Measurements from ENCODE around the gene STXBP5.

Gene STXBP5

DNA sequence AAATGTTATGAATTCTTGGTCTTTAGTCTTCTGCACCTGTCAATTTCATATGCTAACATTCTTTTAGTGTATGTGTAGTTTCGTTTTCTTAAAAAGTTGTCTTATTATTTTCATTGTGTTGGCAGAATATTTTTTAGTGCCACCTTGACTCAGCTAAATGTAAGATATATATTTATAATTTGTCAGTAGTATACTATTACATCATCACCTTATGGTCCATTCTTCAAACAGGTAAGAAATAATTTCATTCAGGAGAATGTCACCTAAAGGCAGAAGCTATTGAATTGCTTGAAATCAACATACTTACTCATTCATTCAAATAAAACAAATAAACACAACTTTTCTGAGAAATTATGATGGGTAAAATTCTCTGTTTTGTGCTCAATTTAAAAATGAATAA lies 3.5 kb upstream of the STXBP5 start:
- peaks cover 30% of the 10 kb centered on the region for H3K4me1 Mint-ChIP-seq
- no peak overlapping the region for H3K4me3 Mint-ChIP-seq

DNA sequence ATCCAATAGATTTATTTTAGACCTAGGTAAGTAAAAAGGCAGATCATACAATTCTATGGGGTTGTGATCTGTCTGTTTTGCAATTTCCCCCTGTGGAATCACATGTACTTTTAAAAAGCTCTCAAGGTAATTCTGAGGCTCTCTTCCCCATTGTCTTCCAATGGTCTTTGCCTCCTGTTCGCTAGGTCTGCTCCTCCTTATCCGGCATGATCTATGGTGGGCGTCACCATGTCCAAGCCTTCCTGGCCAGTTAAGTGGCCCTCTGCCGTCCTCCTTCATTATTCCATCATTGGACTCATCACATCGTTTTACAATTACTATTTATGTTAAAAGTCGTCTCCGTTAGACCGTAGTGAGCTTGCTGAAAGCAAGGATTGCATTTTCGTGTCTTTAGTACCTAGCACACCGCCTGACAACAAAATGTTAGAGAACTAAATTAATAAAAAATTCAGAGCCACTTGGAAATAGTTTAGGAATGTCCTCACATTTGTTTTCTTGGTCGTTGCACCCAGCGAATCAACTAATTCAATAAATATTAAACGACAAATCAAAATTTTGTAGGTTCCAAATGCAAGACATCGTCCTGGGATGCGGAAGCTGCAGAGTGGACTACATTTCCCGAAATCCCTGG lies 2.2 kb upstream of the STXBP5 start:
- H3K9me3 Mint-ChIP-seq = no peaks in the 10 kb centered on the region
- peak overlapping the region; percentile 97 for H3K27ac Mint-ChIP-seq
- no peaks in the 10 kb centered on the region for H3K36me3 Mint-ChIP-seq
- peak overlapping the region; percentile 97 for H3K4me3 Mint-ChIP-seq
- peaks cover 36% of the 10 kb centered on the region for H3K4me1 Mint-ChIP-seq
- no peaks in the 10 kb centered on the region for H3K27me3 Mint-ChIP-seq

More for the DNA sequence above, 3.5 kb upstream of the STXBP5 start:
- no peaks in the 10 kb centered on the region for H3K27me3 Mint-ChIP-seq
- no peaks in the 10 kb centered on the region for H3K36me3 Mint-ChIP-seq
- H3K9me3 Mint-ChIP-seq = no peaks in the 10 kb centered on the region
- H3K27ac Mint-ChIP-seq = no peak overlapping the region

DNA sequence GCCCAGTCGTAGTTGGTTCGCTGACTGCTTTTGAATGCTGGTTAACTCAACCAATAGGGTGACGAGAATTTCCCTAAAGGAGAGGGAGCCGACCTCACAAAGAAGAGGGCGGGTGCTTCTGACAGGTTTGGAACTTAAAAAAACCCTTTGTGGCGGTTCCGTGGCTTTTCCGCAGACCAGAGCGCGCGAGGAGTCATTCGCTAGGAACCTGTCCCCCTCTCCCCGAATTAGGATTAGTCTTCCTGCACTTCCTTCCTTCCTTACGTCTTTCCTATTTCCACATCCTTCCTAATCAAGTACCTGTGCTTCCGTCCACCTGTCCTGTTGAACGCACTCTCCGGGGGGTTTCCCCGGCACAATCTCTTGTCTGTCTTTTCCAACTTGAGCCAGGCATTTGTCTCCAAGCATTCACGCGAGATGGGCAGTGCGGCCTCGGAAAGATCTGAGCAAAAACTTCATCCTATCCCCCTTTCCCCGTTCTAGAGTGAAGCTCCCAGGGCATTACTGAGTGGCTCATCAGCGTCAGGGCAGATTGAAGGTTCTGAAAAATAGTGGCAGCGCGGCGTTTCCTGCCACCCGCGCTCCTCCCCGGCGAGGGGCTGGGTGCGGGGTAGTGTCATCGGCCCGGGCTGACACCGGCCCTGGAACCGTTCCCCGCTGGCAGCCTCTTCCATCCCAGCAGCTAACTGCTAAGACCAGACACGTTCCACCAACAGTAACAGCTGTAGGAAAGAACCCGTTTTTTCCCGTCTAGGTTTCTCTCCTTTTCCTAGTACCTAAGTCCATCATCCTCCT lies 1.5 kb upstream of the STXBP5 start:
- no peaks in the 10 kb centered on the region for H3K27me3 Mint-ChIP-seq
- peaks cover 43% of the 10 kb centered on the region for H3K4me1 Mint-ChIP-seq
- peak overlapping the region; percentile 97 for H3K4me3 Mint-ChIP-seq
- no peaks in the 10 kb centered on the region for H3K36me3 Mint-ChIP-seq
- H3K9me3 Mint-ChIP-seq = no peaks in the 10 kb centered on the region
- H3K27ac Mint-ChIP-seq = peak overlapping the region; percentile 97

DNA sequence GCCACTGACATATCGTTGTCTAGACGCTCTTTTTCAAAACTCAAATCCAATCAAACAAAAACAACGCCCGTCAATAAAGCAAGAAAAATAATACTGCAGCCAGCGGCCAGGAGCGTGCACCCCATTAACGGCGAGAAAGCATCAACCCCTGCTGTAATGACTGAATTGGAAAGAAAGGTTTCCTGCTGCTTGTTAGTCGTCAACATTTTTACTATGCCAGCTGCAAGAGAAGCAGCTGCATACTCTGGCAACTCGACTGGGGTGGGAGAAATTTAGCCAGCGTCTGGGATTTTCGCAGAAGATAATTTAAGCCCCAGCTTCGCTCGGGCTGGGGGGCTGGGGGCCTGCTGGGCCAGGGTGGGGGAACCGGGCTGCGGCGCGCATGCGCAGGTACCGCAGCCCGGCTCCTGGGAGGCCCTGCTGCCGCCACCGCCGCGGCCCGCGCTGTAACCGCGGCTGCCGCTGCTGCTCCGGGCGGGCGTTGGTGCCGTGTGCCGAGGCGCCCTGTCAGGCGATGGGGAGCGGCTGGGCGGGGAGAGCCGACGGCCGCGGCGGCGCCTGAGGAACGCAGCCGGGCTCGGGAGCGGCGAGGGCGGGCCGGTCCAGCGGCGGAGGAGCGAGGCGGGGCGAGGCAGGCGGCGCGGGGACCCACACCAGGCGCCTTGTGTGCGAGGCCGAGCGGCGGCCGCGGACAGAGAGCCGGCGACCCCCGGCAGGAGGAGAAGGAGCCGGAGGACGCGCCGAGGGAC lies 732 bp upstream of the STXBP5 start:
- Mint-ChIP-seq H3K36me3 (no peaks in the 10 kb centered on the region), H3K4me1 (peaks cover 51% of the 10 kb centered on the region), H3K9me3 (no peaks in the 10 kb centered on the region), H3K27ac (peak overlapping the region; percentile 97), H3K27me3 (no peaks in the 10 kb centered on the region), H3K4me3 (peak overlapping the region; percentile 97)

DNA sequence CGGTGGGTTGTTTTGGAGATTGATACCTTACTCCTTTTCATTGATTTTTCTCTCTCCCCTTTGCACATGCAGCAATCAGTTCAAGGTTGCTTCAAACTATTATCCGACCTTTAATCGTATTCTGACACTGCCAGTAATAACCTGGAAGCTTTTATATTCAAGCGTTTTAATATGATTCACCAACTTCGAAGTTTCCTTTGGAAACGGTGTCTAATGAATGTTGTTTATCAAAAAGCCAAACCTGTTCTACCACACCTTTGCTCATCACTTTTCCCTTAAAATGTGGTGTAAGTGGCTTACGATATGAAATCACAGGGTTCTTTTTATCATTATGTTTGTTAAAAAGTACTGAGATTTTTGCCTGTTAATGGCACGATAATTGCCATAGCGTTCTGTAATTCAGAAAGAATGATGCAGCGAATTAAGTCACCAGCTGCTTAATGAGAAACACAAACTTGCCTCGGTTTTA lies 660 bp downstream of the STXBP5 start:
- Mint-ChIP-seq H3K4me3 (peak overlapping the region; percentile 91), H3K4me1 (peaks cover 64% of the 10 kb centered on the region), H3K36me3 (peaks cover under 1% of the 10 kb centered on the region), H3K27ac (peak overlapping the region; percentile 95), H3K9me3 (no peaks in the 10 kb centered on the region), H3K27me3 (no peaks in the 10 kb centered on the region)

DNA sequence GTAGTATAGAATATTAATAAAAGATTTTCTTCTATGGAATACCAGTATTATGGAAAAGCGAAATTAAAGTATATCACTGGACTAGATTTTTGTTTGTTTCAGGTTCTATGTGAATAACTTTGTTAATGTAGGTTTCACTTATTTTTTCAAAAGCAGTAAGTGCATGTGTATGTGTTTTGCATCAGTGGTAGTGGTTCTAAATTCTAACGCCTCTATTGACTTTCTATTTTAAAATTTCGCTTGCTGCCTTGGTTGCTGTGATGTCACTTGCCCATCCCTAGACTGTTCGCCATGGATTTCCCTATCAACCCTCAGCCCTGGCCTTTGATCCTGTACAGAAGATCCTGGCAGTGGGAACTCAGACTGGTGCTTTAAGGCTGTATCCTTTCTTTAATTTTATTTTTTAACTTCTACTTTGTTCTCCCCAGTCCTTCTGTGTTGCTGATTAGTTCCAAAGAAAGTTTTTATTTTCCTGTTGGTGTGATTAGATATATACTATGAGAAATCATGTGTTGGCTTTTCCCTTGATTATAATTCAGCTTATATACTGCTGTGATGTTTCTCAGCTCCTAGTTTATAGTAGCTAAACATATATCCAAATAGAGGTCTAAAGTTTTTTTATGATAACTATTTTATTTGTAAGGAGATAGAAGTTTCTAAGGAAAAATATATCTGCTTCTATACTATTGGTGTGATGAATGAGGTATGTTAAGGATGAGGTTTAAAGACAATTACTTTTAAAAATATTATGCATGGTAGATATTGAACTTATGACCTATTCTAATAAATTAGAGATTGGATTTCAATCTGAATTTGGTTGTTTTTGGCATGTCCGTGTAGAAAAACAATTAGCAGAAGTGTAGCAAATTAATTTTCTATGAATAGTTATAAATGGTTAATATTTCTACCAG lies 1.7 kb downstream of the STXBP5 start:
- H3K27ac Mint-ChIP-seq = peak overlapping the region; percentile 81
- no peaks in the 10 kb centered on the region for H3K27me3 Mint-ChIP-seq
- H3K4me1 Mint-ChIP-seq = peaks cover 66% of the 10 kb centered on the region
- H3K36me3 Mint-ChIP-seq = peaks cover 3% of the 10 kb centered on the region
- H3K9me3 Mint-ChIP-seq = no peaks in the 10 kb centered on the region
- peak overlapping the region; percentile 91 for H3K4me3 Mint-ChIP-seq

DNA sequence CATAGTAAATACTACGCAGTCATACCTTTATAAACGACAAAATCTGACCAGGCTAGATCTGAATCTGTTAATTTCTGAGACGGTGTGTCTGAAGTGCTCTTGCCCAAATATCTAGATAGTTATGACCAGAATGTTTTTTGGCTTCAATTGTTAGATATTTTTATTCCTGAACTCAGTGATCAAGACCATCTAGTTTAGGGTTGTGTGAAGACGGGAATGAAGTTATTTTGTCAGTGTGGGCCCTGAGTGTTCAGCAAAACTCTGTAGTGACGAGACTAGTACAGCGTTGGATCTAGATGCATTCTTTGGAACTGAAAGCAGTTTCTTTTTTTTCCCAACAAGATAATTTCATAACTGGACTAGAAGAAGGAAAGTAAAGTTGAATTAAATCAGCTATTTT lies 3.1 kb downstream of the STXBP5 start:
- no peaks in the 10 kb centered on the region for H3K27me3 Mint-ChIP-seq
- peak overlapping the region; percentile 28 for H3K4me3 Mint-ChIP-seq
- peaks cover 3% of the 10 kb centered on the region for H3K36me3 Mint-ChIP-seq
- H3K27ac Mint-ChIP-seq = peak overlapping the region; percentile 85
- peaks cover 63% of the 10 kb centered on the region for H3K4me1 Mint-ChIP-seq
- no peaks in the 10 kb centered on the region for H3K9me3 Mint-ChIP-seq

DNA sequence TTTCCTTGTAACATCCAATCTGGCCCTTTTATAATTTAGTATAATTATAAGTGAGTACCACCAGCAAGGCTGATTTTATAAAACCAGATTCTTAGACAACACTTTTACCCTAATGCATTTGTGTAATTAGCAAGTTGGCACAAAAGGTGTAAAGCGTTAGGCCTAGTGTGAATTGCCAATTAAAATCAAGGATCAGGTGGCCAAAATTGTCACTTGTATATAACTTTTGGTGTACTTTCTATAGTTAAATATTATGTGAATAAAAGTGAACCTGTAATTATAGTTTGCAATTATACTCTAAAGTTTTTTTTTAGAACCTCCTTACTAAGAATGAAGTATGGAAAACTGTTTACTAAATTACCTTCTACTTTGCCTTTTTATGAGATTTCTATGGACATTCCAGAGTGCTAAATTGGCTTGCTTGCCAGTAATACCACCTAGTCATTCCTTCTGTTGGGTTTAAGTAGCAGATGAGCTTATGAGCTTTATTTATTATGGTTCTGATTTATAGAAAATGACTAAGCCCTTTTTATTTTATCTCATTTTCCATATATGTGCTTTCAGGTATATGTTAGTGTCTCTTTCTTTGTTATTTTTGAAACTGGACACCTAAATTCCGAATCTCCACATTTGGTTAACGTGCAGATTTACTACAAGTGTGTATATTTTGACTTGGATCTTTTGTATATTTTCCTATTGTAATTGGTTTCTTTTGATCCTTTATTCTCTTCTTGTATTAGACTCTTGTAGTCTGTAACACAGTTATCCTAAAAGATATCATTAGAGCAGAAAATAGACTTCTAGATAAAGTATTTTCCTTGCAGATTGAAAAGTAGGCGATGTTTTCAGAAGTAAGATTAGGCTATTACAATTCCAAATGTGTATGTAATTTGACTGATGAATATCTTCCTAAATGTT lies 3.9 kb downstream of the STXBP5 start:
- H3K27me3 Mint-ChIP-seq = no peaks in the 10 kb centered on the region
- no peaks in the 10 kb centered on the region for H3K9me3 Mint-ChIP-seq
- H3K4me3 Mint-ChIP-seq = no peak overlapping the region
- H3K4me1 Mint-ChIP-seq = peaks cover 70% of the 10 kb centered on the region
- peak overlapping the region; percentile 8 for H3K27ac Mint-ChIP-seq
- peaks cover 3% of the 10 kb centered on the region for H3K36me3 Mint-ChIP-seq

DNA sequence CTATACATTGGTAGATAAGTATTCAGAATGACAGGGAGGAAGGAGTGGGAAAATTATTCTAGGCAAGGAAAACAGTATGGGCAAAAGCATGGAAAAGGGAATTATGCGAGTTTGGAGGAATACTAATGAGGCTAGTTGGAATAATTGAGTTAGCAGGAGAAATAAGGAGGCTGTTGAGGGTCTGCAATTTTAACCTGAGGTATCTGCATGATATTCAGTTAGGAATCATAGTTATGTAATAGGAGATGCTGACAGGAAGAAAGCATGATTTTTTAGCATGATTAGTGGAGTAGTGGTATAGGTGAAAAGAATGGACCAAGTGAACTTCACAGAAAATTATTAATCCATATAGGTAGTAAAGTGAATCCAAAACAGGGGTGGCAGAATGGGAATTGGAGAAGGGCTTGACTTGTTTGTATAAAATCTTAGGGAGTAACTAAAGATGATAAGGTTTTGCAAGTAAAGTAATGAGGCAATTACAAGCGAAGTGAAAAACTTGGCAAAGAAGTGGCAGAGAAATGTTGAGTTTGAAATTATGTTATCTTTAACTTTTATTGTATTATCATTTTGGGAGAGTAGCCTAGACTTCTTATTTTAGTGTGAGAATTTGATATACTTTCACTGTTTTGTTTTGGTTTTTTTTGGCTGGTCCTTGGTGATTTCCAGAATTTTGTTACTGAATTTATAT lies 5.7 kb downstream of the STXBP5 start:
- H3K9me3 Mint-ChIP-seq = no peaks in the 10 kb centered on the region
- H3K4me3 Mint-ChIP-seq = no peak overlapping the region
- H3K27ac Mint-ChIP-seq = peak overlapping the region; percentile 87
- no peaks in the 10 kb centered on the region for H3K27me3 Mint-ChIP-seq
- peaks cover 5% of the 10 kb centered on the region for H3K36me3 Mint-ChIP-seq
- peaks cover 74% of the 10 kb centered on the region for H3K4me1 Mint-ChIP-seq

DNA sequence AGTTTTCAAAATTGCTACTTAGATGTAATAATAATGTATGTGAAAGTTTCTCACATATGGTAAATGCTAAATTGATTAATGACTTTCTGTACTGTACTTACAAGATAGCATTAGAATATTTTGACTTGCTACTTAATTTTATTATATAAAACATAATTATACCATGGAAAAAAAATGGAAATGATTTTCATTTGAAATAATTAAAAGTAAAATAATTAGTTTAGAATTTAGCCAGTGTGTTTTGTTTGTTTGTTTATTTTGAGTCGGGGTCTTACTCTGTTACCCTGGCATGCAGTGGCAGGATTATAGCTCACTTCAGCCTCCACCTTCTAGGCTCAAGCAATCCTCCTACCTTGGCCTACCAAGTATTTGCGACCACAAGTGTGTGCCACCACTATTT lies 7.1 kb downstream of the STXBP5 start:
- no peak overlapping the region for H3K27ac Mint-ChIP-seq
- no peaks in the 10 kb centered on the region for H3K27me3 Mint-ChIP-seq
- H3K36me3 Mint-ChIP-seq = peaks cover 5% of the 10 kb centered on the region
- peaks cover 61% of the 10 kb centered on the region for H3K4me1 Mint-ChIP-seq
- H3K4me3 Mint-ChIP-seq = no peak overlapping the region
- H3K9me3 Mint-ChIP-seq = no peaks in the 10 kb centered on the region

DNA sequence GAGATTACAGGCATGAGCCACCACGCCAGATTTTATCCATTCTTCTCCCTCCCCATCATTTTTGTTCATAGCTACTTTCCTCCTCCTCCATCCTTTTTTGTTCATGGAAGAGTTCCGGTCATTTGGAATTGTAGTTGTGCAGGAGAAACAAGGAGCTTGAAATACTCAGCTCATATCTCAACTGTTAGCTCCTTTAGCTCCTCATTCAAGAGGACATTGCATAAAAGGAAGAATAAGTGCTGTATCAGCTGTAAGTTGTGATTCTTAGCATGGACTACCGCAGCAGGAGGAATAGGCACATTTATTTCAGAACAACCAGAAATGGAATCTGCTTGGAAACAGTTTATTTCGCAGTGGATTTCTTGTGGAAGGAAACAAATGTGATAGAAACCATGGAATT lies 7.6 kb downstream of the STXBP5 start:
- peaks cover 58% of the 10 kb centered on the region for H3K4me1 Mint-ChIP-seq
- no peak overlapping the region for H3K4me3 Mint-ChIP-seq
- no peaks in the 10 kb centered on the region for H3K9me3 Mint-ChIP-seq
- H3K27me3 Mint-ChIP-seq = no peaks in the 10 kb centered on the region
- no peak overlapping the region for H3K27ac Mint-ChIP-seq
- peaks cover 5% of the 10 kb centered on the region for H3K36me3 Mint-ChIP-seq

DNA sequence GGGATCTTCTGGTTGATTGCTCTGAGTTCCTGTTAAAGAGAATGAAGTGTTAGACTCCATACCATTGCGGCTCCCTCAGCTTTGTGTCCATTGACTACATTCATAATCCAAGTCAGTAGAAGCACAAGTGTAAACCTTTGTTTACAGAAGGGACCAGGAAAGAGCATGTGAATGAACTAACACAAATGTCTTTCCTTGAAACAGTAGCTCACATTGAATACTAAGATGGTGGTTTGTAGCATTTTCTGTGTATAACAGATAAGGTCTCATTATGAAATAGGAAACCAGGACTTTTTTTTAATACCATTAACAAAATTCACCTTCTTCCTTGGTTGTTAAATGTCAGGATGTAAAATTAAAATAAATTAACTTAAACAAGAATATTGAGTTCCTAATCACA lies 8.4 kb downstream of the STXBP5 start:
- H3K4me1 Mint-ChIP-seq = peaks cover 53% of the 10 kb centered on the region
- no peaks in the 10 kb centered on the region for H3K27me3 Mint-ChIP-seq
- H3K4me3 Mint-ChIP-seq = no peak overlapping the region
- H3K9me3 Mint-ChIP-seq = no peaks in the 10 kb centered on the region
- peaks cover 5% of the 10 kb centered on the region for H3K36me3 Mint-ChIP-seq
- H3K27ac Mint-ChIP-seq = no peak overlapping the region

DNA sequence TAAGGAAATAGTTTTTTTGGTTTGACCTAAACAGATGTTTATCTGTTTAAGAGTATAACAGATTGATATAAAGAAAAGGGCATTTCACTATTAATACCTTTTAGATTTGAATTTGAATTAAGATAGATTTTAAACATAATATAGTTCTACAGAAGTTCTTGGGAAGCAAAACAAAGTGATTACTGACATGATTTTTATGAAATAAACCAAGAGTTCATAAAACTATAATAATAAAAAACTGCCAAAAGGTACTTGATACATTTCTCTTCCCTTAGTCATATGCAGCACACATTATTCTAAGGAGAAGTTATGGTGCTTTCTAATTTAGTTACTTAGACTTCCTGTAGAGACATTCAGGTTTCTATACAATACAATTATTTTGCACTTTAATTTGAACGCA lies 9.6 kb downstream of the STXBP5 start:
- Mint-ChIP-seq H3K9me3 (no peaks in the 10 kb centered on the region), H3K4me3 (no peak overlapping the region), H3K27me3 (no peaks in the 10 kb centered on the region), H3K4me1 (peaks cover 49% of the 10 kb centered on the region), H3K27ac (no peak overlapping the region), H3K36me3 (peaks cover 7% of the 10 kb centered on the region)

Measured in activated naive CD4-positive, alpha-beta T cell treated with anti-CD3 and anti-CD28 coated beads, Interleukin-2, amount 50 U/mL, for 24 hours (primary cell).